BLaER1 treated with 17β-estradiol and CSF1 and Interleukin-3, amounts not matched to agents 10 nM and 100 nM (cell line): Measurements from ENCODE around the gene PLK5.
A peak's percentile ranks its signal among the peaks of the same experiment; 100 is the strongest.

Experiments
- H3K27ac ChIP-seq, 11 experiments: shearing (Covaris generic); formaldehyde crosslinking; 2 replicates each; pipeline ENCODE4 v1.8.1; 2022
- H3K27me3 ChIP-seq, 11 experiments: shearing (Covaris generic); formaldehyde crosslinking; 2 replicates each; pipeline ENCODE4 v1.8.1; 2022
- H3K36me3 ChIP-seq, 11 experiments: shearing (Covaris generic); formaldehyde crosslinking; 2 replicates each; pipeline ENCODE4 v1.8.1; 2022
- H3K4me1 ChIP-seq, 10 experiments: shearing (Covaris generic); formaldehyde crosslinking; 2 replicates each; pipeline ENCODE4 v1.8.1; 2022
- H3K4me2 ChIP-seq, 11 experiments: shearing (Covaris generic); formaldehyde crosslinking; 2 replicates each; pipeline ENCODE4 v1.8.1; 2022
- H3K4me3 ChIP-seq, 10 experiments: shearing (Covaris generic); formaldehyde crosslinking; 2 replicates each; pipeline ENCODE4 v1.8.1; 2022
- H3K9ac ChIP-seq, 11 experiments: shearing (Covaris generic); formaldehyde crosslinking; 2 replicates each; pipeline ENCODE4 v1.8.1; 2022
- H3K9me3 ChIP-seq, 11 experiments: shearing (Covaris generic); formaldehyde crosslinking; replicated peaks in 1 of 11; 2 replicates each; pipeline ENCODE4 v1.8.1; 2022
- H4K20me1 ChIP-seq, 11 experiments: shearing (Covaris generic); formaldehyde crosslinking; 2 replicates each; pipeline ENCODE4 v1.8.1; 2022
- Cebpa-rat ChIP-seq, 11 experiments: shearing (Covaris generic); IDR thresholded peaks; 2 replicates each; pipeline ENCODE4 v1.8.1; 2022

The PLK5 gene

DNA sequence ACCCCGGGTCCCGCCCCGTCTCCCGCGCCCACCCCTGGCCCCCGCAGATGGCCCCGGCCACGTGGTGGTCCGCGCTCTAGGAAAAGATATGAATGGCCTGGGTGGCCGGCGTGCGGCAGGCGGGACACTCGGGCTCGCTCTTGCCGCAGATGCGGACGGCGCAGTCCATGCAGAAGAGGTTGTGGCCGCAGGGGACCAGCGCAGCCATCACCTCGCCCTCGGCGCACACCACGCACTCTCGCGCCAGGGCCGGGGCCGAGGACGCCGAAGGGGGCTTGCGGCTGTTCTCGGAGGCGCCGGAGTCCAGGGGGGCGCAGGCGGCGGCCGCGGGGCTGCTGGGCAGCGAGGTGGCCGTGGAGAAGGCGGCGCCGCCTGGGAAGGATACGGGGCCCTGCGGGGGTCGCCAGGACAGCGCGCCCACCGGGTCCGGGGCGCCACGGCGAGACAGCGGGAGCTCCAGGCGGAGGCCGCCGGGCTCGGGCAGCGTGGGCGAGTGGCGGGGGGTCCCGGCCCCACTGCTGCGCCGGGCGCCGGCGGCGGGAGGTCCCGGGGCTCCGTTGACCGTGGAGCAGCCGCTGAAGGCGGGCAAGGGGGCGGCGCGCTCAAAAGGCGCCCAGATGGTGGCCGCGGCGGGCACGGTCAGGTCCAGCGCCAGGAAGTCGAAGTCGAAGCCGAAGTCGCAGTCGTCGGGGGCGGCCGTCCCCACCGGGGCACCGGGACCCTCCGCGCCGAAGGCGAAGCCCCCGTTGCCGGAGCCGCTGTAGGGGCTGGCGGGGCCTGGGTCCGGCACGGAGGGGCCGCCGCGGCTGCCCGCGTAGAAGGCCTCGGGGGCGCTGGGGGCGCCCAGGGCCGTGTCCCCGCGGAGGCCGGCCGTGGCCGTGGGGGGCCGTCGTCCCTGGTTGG is 31.9 kb downstream of the PLK5 start:
- H4K20me1 ChIP-seq: peaks cover 19 to 75% (median 64%) of the 10 kb centered on the region in 11 experiments; a peak in 21 of 22 replicates

GRCh38 chr19:1556390-1557070 is 32.7 kb downstream of the PLK5 start:
- Histone ChIP-seq H3K4me2 (no peak overlapping the region), H3K27ac (no peak overlapping the region), H3K9me3 (no peaks in the 10 kb centered on the region), H3K9ac (no peak overlapping the region), H4K20me1 (peaks cover 27 to 83% (median 72%) of the 10 kb centered on the region in 11 experiments; a peak in 21 of 22 replicates), H3K27me3 (no peaks in the 10 kb centered on the region), H3K4me3 (no peak overlapping the region), H3K4me1 (peaks cover 16 to 25% (median 19%) of the 10 kb centered on the region in 10 experiments), H3K36me3 (peaks cover 13 to 70% (median 55%) of the 10 kb centered on the region in 11 experiments)
- no peak for TF ChIP-seq Cebpa-rat (IDR thresholded peaks at IDR 0.05)

More for the DNA sequence above, 31.9 kb downstream of the PLK5 start:
- peaks cover 13 to 64% (median 47%) of the 10 kb centered on the region in 11 experiments for H3K36me3 ChIP-seq
- no peak for TF ChIP-seq Cebpa-rat (IDR thresholded peaks at IDR 0.05)
- H3K27me3 ChIP-seq: no peaks in the 10 kb centered on the region
- H3K9me3 ChIP-seq: peaks cover 0 to 5% (median 0%) of the 10 kb centered on the region in 11 experiments; a peak in 4 of 22 replicates
- H3K9ac ChIP-seq: no peak overlapping the region
- H3K27ac ChIP-seq: no peak overlapping the region
- no peak overlapping the region for H3K4me3 ChIP-seq
- H3K4me2 ChIP-seq: no peak overlapping the region
- peaks cover 9 to 17% (median 11%) of the 10 kb centered on the region in 10 experiments for H3K4me1 ChIP-seq

DNA sequence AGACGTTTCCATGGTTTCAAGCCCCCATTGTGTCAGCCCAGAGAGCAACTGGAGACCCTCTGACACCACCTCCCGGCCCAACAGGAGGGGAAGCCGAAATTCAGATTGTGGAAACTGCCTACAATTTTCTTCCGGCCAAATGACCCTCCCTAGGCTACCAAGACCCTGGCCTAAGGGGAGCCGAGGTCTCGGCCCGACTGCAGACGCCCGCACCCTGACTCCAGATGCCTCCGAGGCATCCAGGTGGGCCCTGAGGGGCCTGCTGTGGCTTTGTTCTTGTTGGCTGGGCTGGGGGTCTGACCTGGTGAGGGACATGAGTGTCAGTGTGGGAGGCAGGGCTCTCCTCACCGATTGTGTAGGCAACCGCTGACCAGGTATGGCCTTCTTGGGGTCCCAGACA is 34.7 kb downstream of the PLK5 start:
- Histone ChIP-seq H3K4me1 (peaks cover 16 to 28% (median 23%) of the 10 kb centered on the region in 10 experiments), H3K9ac (0 out of 22 replicates have a peak overlapping the region, but pooled peaks of 1 of the 11 experiments have one; percentile 7), H3K4me3 (no peak overlapping the region), H3K36me3 (peaks cover 13 to 90% (median 69%) of the 10 kb centered on the region in 11 experiments), H3K4me2 (no peak overlapping the region), H3K27me3 (no peaks in the 10 kb centered on the region), H4K20me1 (peaks cover 37 to 90% (median 86%) of the 10 kb centered on the region in 11 experiments; a peak in 21 of 22 replicates), H3K9me3 (no peaks in the 10 kb centered on the region), H3K27ac (no peak overlapping the region)
- no peak for TF ChIP-seq Cebpa-rat (IDR thresholded peaks at IDR 0.05)

DNA sequence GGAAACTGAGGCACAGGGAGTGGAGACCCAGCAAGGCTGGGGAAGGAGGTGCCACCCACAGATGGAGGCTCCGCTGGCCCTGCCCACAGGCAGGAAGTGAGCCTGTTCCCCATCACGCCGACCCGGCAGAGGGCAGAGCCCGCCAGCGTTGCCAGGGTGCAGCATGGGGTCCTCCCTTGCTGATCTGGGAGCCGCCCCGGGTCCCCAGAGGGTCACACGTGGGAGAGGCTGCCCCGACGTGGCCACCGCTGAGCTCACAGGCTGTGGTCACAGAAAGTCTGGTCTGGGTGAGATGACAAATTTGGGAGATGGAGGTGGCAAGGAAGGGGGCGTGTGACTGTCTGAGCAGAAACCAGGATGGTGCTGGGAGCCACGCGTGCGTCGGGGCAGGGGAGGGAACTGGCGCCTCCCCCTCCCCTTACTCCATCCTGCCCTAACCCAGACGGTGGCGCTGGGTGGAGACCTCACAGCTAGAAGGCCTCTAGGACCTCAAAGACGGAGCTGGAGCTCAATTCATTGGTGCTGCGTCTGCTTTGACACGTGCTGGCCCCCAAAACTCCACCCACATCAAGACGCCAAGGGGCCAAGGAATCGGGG is 36.5 kb downstream of the PLK5 start:
- Histone ChIP-seq H3K4me2 (peak overlapping the region; percentile 21 to 70 (median 54); a peak in 21 of 22 replicates), H4K20me1 (peaks cover 54 to 100% (median 98%) of the 10 kb centered on the region in 11 experiments; a peak in 21 of 22 replicates), H3K4me1 (peaks cover 21 to 43% (median 28%) of the 10 kb centered on the region in 10 experiments), H3K4me3 (no peak overlapping the region), H3K9ac (peak overlapping the region; percentile 21 to 52 (median 45); a peak in 13 of 22 replicates), H3K36me3 (peaks cover 13 to 98% (median 76%) of the 10 kb centered on the region in 11 experiments), H3K27me3 (no peaks in the 10 kb centered on the region), H3K9me3 (no peaks in the 10 kb centered on the region), H3K27ac (peak overlapping the region in 8 of 11 experiments; percentile 4 to 47 (median 21); a peak in 13 of 22 replicates)
- TF ChIP-seq Cebpa-rat (IDR thresholded peaks at IDR 0.05): no peak

GRCh38 chr19:1561236-1561842 is 37.5 kb downstream of the PLK5 start:
- Histone ChIP-seq H3K9me3 (no peaks in the 10 kb centered on the region), H3K4me2 (peak overlapping the region; percentile 21 to 70 (median 54); a peak in 21 of 22 replicates), H3K27me3 (no peaks in the 10 kb centered on the region), H4K20me1 (peaks cover 63 to 100% (median 98%) of the 10 kb centered on the region in 11 experiments), H3K36me3 (peaks cover 5 to 94% (median 69%) of the 10 kb centered on the region in 11 experiments), H3K27ac (peak overlapping the region in 6 of 11 experiments; percentile 4 to 47 (median 21); a peak in 7 of 22 replicates), H3K4me1 (peaks cover 31 to 53% (median 38%) of the 10 kb centered on the region in 10 experiments), H3K4me3 (no peak overlapping the region), H3K9ac (peak overlapping the region in 10 of 11 experiments; percentile 0 to 52 (median 46); a peak in 14 of 22 replicates)
- no peak for TF ChIP-seq Cebpa-rat (IDR thresholded peaks at IDR 0.05)

DNA sequence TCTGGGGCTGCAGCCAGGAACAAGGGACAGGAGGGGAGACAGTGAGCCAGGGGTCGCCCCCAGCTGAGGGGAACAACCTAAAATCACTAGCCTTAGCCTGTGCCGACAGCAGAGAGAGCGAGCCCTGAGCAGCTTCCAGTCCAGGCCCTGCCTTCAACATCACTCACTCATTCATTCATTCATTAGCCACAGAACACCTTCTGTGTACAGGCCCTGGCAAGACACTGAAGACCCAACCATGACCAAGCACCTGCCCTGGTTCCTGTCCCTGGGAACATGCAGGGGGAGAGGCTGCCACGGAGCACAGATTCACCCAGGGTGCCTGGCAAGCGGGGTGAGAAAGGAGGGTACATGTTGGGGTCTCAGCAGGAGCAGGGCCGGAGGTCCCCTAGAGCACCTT is 39.4 kb downstream of the PLK5 start:
- Histone ChIP-seq H3K36me3 (peaks cover 0 to 75% (median 51%) of the 10 kb centered on the region in 11 experiments; a peak in 18 of 22 replicates), H3K4me3 (no peak overlapping the region), H3K9ac (peak overlapping the region in 6 of 11 experiments; percentile 1 to 41 (median 26); a peak in 4 of 22 replicates), H3K9me3 (no peaks in the 10 kb centered on the region), H3K27ac (no peak overlapping the region), H3K4me2 (no peak overlapping the region), H3K27me3 (no peaks in the 10 kb centered on the region), H4K20me1 (peaks cover 64 to 93% (median 80%) of the 10 kb centered on the region in 11 experiments), H3K4me1 (peaks cover 31 to 53% (median 38%) of the 10 kb centered on the region in 10 experiments)
- TF ChIP-seq Cebpa-rat (IDR thresholded peaks at IDR 0.05): no peak

DNA sequence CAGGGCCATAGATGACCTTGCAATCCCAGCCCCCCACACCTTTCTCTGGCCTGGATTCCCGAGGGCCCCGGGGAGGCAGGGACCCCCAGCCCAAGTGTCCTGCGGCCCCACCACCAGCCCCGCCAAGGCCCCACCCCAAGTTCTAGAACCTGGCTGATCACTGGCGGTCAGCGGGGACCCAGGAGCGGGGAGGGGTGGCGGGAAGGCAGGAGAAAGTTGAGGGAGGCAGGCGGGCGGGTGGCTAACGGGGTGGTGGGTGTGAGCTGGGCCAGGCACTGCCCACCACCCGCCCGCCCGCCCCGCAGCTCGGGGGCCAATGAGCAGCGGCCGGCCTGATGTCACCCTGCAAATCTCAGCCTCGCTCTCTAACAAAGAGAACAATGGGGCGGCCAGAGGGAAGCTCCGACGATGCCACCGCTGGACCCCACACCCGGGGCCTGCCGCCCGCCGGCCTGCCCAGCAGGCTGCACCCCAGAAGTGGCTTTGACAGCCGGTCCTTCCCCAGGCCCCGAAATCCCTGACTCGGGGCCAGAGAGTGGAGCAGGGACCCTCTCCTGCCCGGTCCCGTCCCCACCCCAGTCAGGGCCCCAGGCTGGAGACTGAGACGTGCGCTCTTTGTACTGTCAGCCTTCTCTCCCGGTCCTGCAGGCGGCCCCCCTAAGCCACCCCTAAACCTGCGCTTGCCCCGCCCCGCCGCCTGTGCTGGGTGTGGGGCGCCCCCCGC is 42.7 kb downstream of the PLK5 start:
- H3K4me1 ChIP-seq: peaks cover 26 to 58% (median 45%) of the 10 kb centered on the region in 10 experiments
- H3K9ac ChIP-seq: peak overlapping the region; percentile 89 to 99 (median 96)
- peak overlapping the region; percentile 58 to 95 (median 91); a peak in 21 of 22 replicates for H3K27ac ChIP-seq
- H4K20me1 ChIP-seq: peaks cover 37 to 61% (median 47%) of the 10 kb centered on the region in 11 experiments
- H3K4me3 ChIP-seq: peak overlapping the region; percentile 88 to 99 (median 95)
- H3K36me3 ChIP-seq: peaks cover 0 to 44% (median 29%) of the 10 kb centered on the region in 11 experiments; a peak in 18 of 22 replicates
- H3K4me2 ChIP-seq: peak overlapping the region; percentile 86 to 97 (median 92)
- H3K9me3 ChIP-seq: no peaks in the 10 kb centered on the region
- TF ChIP-seq Cebpa-rat (IDR thresholded peaks at IDR 0.05): no peak
- H3K27me3 ChIP-seq: no peaks in the 10 kb centered on the region
